Retina (tissue), 1 donor: Measurements from ENCODE around the gene BAZ1A.
"Not testable (repeated sequence)": the region's sequence is repeated elsewhere in the genome, so short reads cannot be mapped to it uniquely, and the experiment has no call there.

Experiments used
- DNase-seq: peaks from one replicate; pipeline ENCODE4 v3.0.0-alpha.2; 2016

The BAZ1A gene

GRCh38 chr14:34851395-34851794 is 23.8 kb downstream of the BAZ1A start:
- DNase-seq = no peak

- no peak for DNase-seq
These were observed 29.3 kb downstream of the BAZ1A start for GRCh38 chr14:34845869-34846268.

GRCh38 chr14:34843011-34843554 is 32.1 kb downstream of the BAZ1A start:
- DNase-seq = no peak

GRCh38 chr14:34837801-34838322 is 37.3 kb downstream of the BAZ1A start:
- DNase-seq = no peak

GRCh38 chr14:34835312-34835711 is 39.8 kb downstream of the BAZ1A start:
- DNase-seq = no peak

GRCh38 chr14:34833549-34834523 is 41.3 kb downstream of the BAZ1A start:
- DNase-seq = no peak

GRCh38 chr14:34826661-34827060 is 48.5 kb downstream of the BAZ1A start:
- DNase-seq = no peak

GRCh38 chr14:34824826-34825225 is 50.3 kb downstream of the BAZ1A start:
- DNase-seq = no peak

GRCh38 chr14:34824256-34824655 is 50.9 kb downstream of the BAZ1A start:
- no peak for DNase-seq

GRCh38 chr14:34817768-34818167 is 57.4 kb downstream of the BAZ1A start:
- no peak for DNase-seq

- no peak for DNase-seq
These were observed 65.1 kb downstream of the BAZ1A start for GRCh38 chr14:34810028-34810427.

- no peak for DNase-seq
These were observed 68.9 kb downstream of the BAZ1A start for GRCh38 chr14:34806257-34806656.

GRCh38 chr14:34804933-34805332 is 70.2 kb downstream of the BAZ1A start:
- DNase-seq = no peak

GRCh38 chr14:34798861-34799260 is 76.3 kb downstream of the BAZ1A start:
- not testable (repeated sequence) for DNase-seq

- DNase-seq = no peak
These were observed 77.2 kb downstream of the BAZ1A start for GRCh38 chr14:34797747-34798583.

GRCh38 chr14:34796902-34797301 is 78.3 kb downstream of the BAZ1A start:
- DNase-seq = no peak

- DNase-seq = no peak
These were observed 80.2 kb downstream of the BAZ1A start for GRCh38 chr14:34794941-34795340.

GRCh38 chr14:34794217-34794616 is 80.9 kb downstream of the BAZ1A start:
- no peak for DNase-seq

GRCh38 chr14:34792598-34792997 is 82.6 kb downstream of the BAZ1A start:
- no peak for DNase-seq

GRCh38 chr14:34785223-34786006 is 89.7 kb downstream of the BAZ1A start:
- no peak for DNase-seq

- DNase-seq = no peak
These were observed 93.1 kb downstream of the BAZ1A start for GRCh38 chr14:34782031-34782430.

GRCh38 chr14:34781242-34781641 is 93.9 kb downstream of the BAZ1A start:
- no peak for DNase-seq
